GM10266 (cell line): ENCODE results near the gene MTSS2.

ENCODE experiments used
- DNase-seq: peaks from one replicate; pipeline ENCODE4 v3.0.0; 2012; ENCODE audit errors: extremely low spot score
- TF ChIP-seq, protein P1 (sequence below): IDR thresholded peaks from 2 replicates; pipeline ENCODE4 v1.5.1; 2012; ENCODE audit warnings: mild to moderate bottlenecking, low read depth; ENCODE audit not compliant: control insufficient read depth, insufficient read depth; ENCODE audit errors: missing control alignments

Gene MTSS2

DNA sequence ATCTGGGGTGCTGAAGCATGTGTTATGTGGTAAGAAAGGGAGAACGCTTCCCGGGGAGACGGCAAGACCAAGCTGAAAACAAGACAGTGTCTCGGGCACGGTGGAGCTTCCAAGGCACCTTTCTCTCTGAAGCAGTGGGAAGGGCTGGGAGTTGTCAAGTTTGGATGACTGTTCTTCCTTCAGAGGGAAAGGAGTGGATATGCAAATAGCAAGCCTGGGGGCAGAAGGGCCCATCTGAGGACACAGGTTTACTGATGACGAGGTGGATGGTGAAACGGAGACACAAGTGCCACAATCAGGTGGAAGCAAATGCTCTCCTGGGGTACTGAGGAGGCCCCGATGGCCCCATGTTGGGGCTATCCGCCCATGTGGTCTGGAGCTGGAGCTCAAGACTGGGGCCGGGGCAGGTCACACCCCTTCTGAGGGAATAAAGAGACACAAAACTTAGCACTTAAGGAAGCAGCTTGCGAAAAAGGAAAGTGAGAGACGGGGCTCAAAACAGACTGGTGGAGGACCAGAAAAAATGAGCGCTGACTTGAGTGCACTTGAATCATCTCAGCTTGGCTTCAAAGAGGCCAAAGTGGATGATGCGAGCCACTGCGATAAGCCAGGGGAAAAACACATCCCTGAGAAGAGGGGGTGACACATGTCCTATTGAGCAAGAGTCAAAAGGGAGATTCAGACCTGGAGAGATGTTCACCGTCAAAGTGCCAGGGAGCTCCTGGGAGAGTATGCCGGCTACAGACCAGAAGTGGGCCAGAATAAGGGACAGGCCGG, 34.8 kb upstream of the MTSS2 start:
- no peak for DNase-seq
- TF ChIP-seq, protein P1, sequence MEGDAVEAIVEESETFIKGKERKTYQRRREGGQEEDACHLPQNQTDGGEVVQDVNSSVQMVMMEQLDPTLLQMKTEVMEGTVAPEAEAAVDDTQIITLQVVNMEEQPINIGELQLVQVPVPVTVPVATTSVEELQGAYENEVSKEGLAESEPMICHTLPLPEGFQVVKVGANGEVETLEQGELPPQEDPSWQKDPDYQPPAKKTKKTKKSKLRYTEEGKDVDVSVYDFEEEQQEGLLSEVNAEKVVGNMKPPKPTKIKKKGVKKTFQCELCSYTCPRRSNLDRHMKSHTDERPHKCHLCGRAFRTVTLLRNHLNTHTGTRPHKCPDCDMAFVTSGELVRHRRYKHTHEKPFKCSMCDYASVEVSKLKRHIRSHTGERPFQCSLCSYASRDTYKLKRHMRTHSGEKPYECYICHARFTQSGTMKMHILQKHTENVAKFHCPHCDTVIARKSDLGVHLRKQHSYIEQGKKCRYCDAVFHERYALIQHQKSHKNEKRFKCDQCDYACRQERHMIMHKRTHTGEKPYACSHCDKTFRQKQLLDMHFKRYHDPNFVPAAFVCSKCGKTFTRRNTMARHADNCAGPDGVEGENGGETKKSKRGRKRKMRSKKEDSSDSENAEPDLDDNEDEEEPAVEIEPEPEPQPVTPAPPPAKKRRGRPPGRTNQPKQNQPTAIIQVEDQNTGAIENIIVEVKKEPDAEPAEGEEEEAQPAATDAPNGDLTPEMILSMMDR, result no peak

GRCh38 chr16:70717065-70717464, 31.2 kb upstream of the MTSS2 start:
- TF ChIP-seq, protein P1, result no peak
- DNase-seq, result no peak

DNA sequence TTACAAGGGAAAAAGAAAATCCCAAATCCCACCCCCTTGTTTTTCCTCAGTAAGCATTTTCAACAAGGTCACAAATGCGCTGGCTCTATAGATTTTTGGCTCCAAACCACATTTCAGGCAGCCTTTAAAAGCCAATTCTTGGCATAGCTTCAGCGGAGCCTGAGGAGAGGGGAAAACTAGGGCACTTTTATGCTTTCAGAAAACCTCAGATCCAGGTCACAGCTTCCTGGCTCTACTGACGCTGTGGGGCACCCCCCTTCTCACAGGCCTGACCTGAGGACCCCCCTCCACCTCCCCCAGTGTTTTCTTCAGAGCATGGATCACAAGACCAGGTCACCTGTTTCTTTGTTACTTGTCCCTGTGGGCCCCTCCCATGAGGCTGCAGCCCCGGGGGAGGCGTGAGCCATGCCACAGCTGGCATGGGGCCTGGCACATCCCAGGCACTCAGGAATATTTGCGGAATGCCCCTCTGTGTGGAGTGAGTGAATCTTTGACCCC, 30.1 kb upstream of the MTSS2 start:
- TF ChIP-seq, protein P1, result no peak
- DNase-seq, result no peak

DNA sequence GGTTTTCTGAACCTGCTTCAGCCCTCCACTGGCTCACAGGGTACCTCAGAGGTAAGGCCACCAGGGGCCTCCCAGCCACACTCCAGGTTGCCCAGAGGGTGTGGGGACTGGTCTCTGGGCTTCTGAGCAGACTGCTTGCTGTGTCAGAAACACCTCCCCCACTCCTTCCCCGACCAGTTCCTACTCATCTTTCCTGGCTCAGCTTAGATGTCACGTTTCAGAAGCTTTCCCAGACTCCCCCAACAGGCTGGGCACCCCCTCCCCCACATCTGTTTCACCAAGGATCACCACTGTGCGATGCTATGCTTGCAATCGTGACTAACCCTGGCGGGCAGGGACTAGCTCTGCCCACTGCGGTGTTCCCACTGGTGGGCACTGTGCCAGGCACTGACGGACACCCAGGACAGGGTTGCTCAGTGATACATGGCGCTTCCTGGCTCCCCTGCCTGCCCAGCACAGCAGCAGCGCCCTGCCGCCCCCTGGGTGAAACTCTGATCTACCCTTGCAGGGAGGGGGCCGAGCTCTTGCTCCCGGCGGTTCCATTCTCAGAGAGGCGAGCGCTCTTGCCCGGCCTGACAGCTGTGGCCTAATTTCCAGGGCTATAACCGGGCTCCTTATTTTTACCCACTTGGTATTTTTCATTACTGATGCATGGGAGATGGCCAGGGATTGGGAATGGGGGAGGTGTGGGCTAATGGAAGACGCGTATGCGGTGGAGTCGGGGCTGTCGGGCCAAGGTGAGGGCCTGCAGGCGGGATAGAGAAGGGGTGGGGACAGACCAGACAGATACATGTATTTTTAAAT, 29.4 kb upstream of the MTSS2 start:
- DNase-seq, result no peak
- TF ChIP-seq, protein P1, result no peak

- TF ChIP-seq, protein P1, result no peak
- DNase-seq, result no peak
These were observed 28.8 kb upstream of the MTSS2 start for GRCh38 chr16:70714581-70715054.

- DNase-seq, result no peak
- TF ChIP-seq, protein P1, result no peak
These were observed 28.0 kb upstream of the MTSS2 start for GRCh38 chr16:70713824-70714223.

DNA sequence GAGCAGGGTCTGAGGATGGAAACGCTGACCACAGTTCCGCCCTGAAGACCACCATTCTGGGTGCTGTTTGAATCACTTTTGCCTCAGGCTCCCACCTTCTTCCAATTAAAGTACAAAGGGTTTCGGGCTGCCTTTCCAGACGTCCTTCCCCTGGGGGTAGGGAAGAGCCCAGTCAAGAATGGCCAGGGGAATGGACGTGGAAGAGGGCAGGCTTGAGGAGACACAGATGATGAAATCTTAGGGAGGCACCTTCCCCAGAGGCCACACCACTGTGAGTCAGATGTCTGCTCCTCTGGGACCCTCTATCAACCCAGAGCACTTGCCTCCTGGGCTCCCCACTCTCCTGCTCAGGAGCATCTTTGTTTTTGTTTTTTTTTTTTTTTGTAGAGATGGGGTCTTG, 27.5 kb upstream of the MTSS2 start:
- TF ChIP-seq, protein P1, result no peak
- DNase-seq, result no peak
